ENCODE results near the gene IL4R. TPM values are rescaled to one million over a fixed set of nuclear protein-coding genes. Genes with fewer than 3 reads are reported as not detected.
"Not testable (repeated sequence)": the region's sequence is repeated elsewhere in the genome, so short reads cannot be mapped to it uniquely, and the experiment has no call there.

Gene IL4R
- total RNA-seq, 1 donor from 2014 or later = 143 TPM

GRCh38 chr16:27407133-27407532, 93.4 kb downstream of the IL4R start:
- no peaks in the 10 kb centered on the region for H3K27me3 ChIP-seq (ENCODE audit: low read depth)
- H3K9me3 ChIP-seq = no peaks in the 10 kb centered on the region
- no peaks in the 10 kb centered on the region for H3K36me3 ChIP-seq
- no peak overlapping the region for H3K4me3 ChIP-seq
- intact Hi-C loops (cut with DNase I) = no loop called here
- H3K4me1 ChIP-seq = peaks cover 26% of the 10 kb centered on the region
- DNase-seq (no peak), ATAC-seq (no peak)
- TF ChIP-seq, protein P1, sequence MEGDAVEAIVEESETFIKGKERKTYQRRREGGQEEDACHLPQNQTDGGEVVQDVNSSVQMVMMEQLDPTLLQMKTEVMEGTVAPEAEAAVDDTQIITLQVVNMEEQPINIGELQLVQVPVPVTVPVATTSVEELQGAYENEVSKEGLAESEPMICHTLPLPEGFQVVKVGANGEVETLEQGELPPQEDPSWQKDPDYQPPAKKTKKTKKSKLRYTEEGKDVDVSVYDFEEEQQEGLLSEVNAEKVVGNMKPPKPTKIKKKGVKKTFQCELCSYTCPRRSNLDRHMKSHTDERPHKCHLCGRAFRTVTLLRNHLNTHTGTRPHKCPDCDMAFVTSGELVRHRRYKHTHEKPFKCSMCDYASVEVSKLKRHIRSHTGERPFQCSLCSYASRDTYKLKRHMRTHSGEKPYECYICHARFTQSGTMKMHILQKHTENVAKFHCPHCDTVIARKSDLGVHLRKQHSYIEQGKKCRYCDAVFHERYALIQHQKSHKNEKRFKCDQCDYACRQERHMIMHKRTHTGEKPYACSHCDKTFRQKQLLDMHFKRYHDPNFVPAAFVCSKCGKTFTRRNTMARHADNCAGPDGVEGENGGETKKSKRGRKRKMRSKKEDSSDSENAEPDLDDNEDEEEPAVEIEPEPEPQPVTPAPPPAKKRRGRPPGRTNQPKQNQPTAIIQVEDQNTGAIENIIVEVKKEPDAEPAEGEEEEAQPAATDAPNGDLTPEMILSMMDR (IDR thresholded peaks at IDR 0.05) = no peak
- peak overlapping the region; percentile 18 for H3K27ac ChIP-seq

DNA sequence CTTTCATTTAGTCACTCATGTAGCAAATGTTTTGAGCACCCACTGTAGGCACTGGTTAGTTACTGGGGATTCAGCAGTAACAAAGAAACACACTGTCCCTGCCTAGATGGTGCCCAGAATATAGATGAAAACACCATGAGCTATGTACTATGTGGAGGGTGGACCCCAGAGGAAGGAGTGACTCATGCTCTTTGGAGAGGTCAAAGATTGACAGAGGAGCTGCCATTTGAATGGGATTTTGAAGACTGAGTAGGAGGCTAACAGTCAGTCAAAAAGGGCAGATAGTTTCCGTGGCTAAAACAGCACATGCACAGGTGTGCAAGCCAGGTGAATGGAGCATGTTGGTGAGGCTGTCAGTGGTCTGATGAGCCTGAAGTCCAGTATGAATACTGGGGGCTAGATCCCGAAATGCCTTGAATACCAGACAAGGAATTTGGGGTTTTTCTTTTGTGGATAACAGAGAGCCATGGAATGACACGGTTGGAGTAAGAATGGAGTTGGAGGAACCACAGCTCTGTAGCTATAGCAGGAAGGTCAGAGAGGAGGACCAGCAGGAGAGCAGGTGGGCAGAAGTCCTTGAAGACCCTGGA, 94.3 kb downstream of the IL4R start:
- H3K27me3 ChIP-seq (ENCODE audit: low read depth) = no peaks in the 10 kb centered on the region
- ATAC-seq (peak; percentile 36 to 38), DNase-seq (no peak)
- no peaks in the 10 kb centered on the region for H3K9me3 ChIP-seq
- H3K4me3 ChIP-seq = no peak overlapping the region
- peaks cover 18% of the 10 kb centered on the region for H3K4me1 ChIP-seq
- no peaks in the 10 kb centered on the region for H3K36me3 ChIP-seq
- TF ChIP-seq, protein P1 (IDR thresholded peaks at IDR 0.05) = no peak
- no peak overlapping the region for H3K27ac ChIP-seq
- intact Hi-C loops (cut with DNase I) = no loop called here

DNA sequence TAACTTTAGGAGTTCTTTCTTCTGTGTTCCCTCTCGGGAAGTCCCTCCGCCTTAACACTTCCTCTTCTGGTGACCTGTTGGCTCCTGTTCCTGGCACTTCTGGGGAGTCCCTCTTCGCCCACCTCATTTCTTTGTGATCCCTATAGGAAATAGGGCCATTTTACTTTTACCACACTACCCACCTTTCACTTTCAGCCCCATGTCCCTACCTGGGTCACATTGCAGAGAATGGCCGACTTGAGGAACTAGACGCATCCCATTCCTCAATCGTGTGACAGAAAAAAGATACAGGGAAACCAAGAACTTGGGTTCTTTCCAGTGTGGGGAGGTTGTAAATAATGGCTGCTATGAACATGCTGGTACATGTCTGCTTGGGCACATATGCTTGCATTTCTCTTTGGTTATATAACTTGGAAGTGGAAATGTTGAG, 94.8 kb downstream of the IL4R start:
- intact Hi-C loops (cut with DNase I) = no loop called here
- peaks cover 14% of the 10 kb centered on the region for H3K4me1 ChIP-seq
- H3K9me3 ChIP-seq = no peaks in the 10 kb centered on the region
- no peak overlapping the region for H3K4me3 ChIP-seq
- ATAC-seq = no peak
- H3K27me3 ChIP-seq (ENCODE audit: low read depth) = no peaks in the 10 kb centered on the region
- H3K36me3 ChIP-seq = no peaks in the 10 kb centered on the region
- H3K27ac ChIP-seq = no peak overlapping the region
- TF ChIP-seq, protein P1 (IDR thresholded peaks at IDR 0.05) = no peak
- DNase-seq = no peak

- DNase-seq; intact Hi-C loops (cut with DNase I); H3K4me3 ChIP-seq; H3K27ac ChIP-seq; H3K9me3 ChIP-seq; H3K36me3 ChIP-seq; ATAC-seq; H3K27me3 ChIP-seq (ENCODE audit: low read depth): not testable (repeated sequence)
- peaks cover 12% of the 10 kb centered on the region for H3K4me1 ChIP-seq
Observed at GRCh38 chr16:27409958-27410357, 96.2 kb downstream of the IL4R start.

- DNase-seq (no peak), ATAC-seq (no peak)
- no peak overlapping the region for H3K4me3 ChIP-seq
- H3K9me3 ChIP-seq = no peaks in the 10 kb centered on the region
- H3K27ac ChIP-seq = no peak overlapping the region
- H3K27me3 ChIP-seq (ENCODE audit: low read depth) = no peaks in the 10 kb centered on the region
- intact Hi-C loops (cut with DNase I) = no loop called here
- no peaks in the 10 kb centered on the region for H3K36me3 ChIP-seq
- peaks cover 7% of the 10 kb centered on the region for H3K4me1 ChIP-seq
- TF ChIP-seq, protein P1 (IDR thresholded peaks at IDR 0.05) = no peak
Observed at GRCh38 chr16:27410761-27411160, 97.0 kb downstream of the IL4R start.

GRCh38 chr16:27413956-27414355, 100.2 kb downstream of the IL4R start:
- Histone ChIP-seq H3K9me3 (no peaks in the 10 kb centered on the region), H3K27me3 (ENCODE audit: low read depth) (no peaks in the 10 kb centered on the region), H3K4me3 (no peak overlapping the region), H3K36me3 (no peaks in the 10 kb centered on the region), H3K4me1 (peaks cover 4% of the 10 kb centered on the region), H3K27ac (no peak overlapping the region)
- TF ChIP-seq, protein P1 (IDR thresholded peaks at IDR 0.05) = no peak
- intact Hi-C loops (cut with DNase I) = no loop called here
- ATAC-seq = no peak
- DNase-seq = no peak

Other genes starting within 250 kb of the IL4R start
- gene C16orf82, start 247.0 kb upstream of the IL4R start, total RNA-seq = not detected
- 8.6 TPM for gene KDM8, start 110.4 kb upstream of the IL4R start, total RNA-seq
- 53.0 TPM for gene NSMCE1, start 45.2 kb upstream of the IL4R start, total RNA-seq
- gene IL21R, start 88.2 kb downstream of the IL4R start, total RNA-seq = 6.0 TPM
- gene GTF3C1, start 235.9 kb downstream of the IL4R start, total RNA-seq = 57.1 TPM
- 32.9 TPM for gene KATNIP, start 236.2 kb downstream of the IL4R start, total RNA-seq

Measured in lower lobe of right lung (tissue), 2 donors.